C4-2B (cell line): ENCODE measurements around the gene AP2A2.

Experiments
- ZFX ChIP-seq: fragments of 450-650 bp; IDR thresholded peaks from 2 replicates; pipeline ENCODE4 v1.6.1; 2017
- TF ChIP-seq, protein P1 (sequence below): fragments of 450-650 bp; conservative IDR thresholded peaks from 2 replicates; pipeline ENCODE4 v1.5.1; 2017; ENCODE audit warnings: mild to moderate bottlenecking

DNA sequence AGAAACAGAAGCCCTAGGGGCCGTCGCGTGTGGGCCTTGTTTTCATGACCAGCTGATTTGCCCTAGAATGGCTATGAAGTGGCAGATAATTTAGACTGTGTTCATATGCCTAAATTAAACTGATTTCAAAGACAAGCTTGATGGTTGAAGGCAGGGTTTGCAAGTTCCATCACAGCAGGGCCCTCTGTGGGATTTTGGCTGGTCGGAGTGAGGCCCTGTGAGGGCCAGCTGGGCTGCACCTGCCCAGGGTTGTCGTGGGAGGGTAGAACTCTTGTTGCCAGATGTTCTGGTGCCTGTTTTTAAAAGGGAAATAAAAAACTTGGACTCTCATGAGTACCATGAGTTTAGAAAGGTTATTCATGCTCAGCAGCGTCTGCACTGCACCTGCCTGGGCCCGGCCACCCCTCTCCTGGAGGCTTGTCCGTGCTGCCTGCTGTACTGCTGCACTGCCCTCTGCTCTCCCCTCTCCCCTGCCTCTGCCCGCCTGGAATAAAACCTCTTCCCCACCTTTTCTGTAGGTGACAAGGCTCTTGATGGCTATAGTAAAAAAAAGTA lies 44.1 kb downstream of the AP2A2 start:
- TF ChIP-seq, protein P1, sequence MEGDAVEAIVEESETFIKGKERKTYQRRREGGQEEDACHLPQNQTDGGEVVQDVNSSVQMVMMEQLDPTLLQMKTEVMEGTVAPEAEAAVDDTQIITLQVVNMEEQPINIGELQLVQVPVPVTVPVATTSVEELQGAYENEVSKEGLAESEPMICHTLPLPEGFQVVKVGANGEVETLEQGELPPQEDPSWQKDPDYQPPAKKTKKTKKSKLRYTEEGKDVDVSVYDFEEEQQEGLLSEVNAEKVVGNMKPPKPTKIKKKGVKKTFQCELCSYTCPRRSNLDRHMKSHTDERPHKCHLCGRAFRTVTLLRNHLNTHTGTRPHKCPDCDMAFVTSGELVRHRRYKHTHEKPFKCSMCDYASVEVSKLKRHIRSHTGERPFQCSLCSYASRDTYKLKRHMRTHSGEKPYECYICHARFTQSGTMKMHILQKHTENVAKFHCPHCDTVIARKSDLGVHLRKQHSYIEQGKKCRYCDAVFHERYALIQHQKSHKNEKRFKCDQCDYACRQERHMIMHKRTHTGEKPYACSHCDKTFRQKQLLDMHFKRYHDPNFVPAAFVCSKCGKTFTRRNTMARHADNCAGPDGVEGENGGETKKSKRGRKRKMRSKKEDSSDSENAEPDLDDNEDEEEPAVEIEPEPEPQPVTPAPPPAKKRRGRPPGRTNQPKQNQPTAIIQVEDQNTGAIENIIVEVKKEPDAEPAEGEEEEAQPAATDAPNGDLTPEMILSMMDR, result no peak
- no peak for TF ChIP-seq ZFX
